Natural killer cell (primary cell): Measurements from ENCODE around the gene PLOD1. TPM values are rescaled to one million over a fixed set of nuclear protein-coding genes. Genes with fewer than 3 reads are reported as not detected.
"Not testable (repeated sequence)": the region's sequence is repeated elsewhere in the genome, so short reads cannot be mapped to it uniquely, and the experiment has no call there.

Source experiments
- ATAC-seq, 3 donors: fragments of 150-1000 bp in 2 of 3; fragments of 200-7000 bp in 1 of 3; cut with Tn5 transposase; 1 replicate in 1 of 3; 2 replicates in 2 of 3; pipeline ENCODE4 v1.10.0; 2021; ENCODE audit warnings: mild to moderate bottlenecking in 2 of 3, moderate library complexity in 2 of 3
- DNase-seq, 2 donors: peaks; one replicate each; pipeline versions ENCODE4 v3.0.0 to v3.0.0-alpha.2; 2013 to 2021; ENCODE audit warnings: mixed read lengths in 1 of 2
- H3K27ac ChIP-seq: one replicate; pipeline ENCODE4 v1.5.1; 2013; ENCODE audit warnings: mild to moderate bottlenecking, low read length
- H3K27me3 ChIP-seq: one replicate; pipeline ENCODE4 v1.6.1; 2013; ENCODE audit warnings: low read length; ENCODE audit not compliant: control insufficient read depth, insufficient read depth
- H3K36me3 ChIP-seq: one replicate; pipeline ENCODE4 v1.6.1; 2013; ENCODE audit warnings: low read length; ENCODE audit not compliant: control insufficient read depth, insufficient read depth
- H3K4me1 ChIP-seq: one replicate; pipeline ENCODE4 v1.6.1; 2013; ENCODE audit warnings: low read length; ENCODE audit not compliant: control insufficient read depth, insufficient read depth
- H3K4me3 ChIP-seq: one replicate; pipeline ENCODE4 v1.5.1; 2013; ENCODE audit warnings: low read length
- H3K9me3 ChIP-seq: one replicate; pipeline ENCODE4 v1.6.1; 2013; ENCODE audit warnings: low read length; ENCODE audit not compliant: control insufficient read depth, insufficient read depth
- H3K27ac Mint-ChIP-seq, 2 donors: one replicate each; pipeline ENCODE4 v1.8.0; 2022; ENCODE audit warnings: mild to moderate bottlenecking in 2 of 2, mixed read lengths in 2 of 2, moderate library complexity in 1 of 2
- H3K27me3 Mint-ChIP-seq, 2 donors: one replicate each; pipeline ENCODE4 v1.8.0; 2022; ENCODE audit warnings: low read depth in 2 of 2, mixed read lengths in 2 of 2
- H3K36me3 Mint-ChIP-seq: one replicate; pipeline ENCODE4 v1.8.0; 2022; ENCODE audit warnings: mixed read lengths
- H3K4me1 Mint-ChIP-seq, 2 donors: one replicate each; pipeline ENCODE4 v1.8.0; 2022; ENCODE audit warnings: mixed read lengths in 2 of 2
- H3K4me3 Mint-ChIP-seq: one replicate; pipeline ENCODE4 v1.8.0; 2022; ENCODE audit warnings: mild to moderate bottlenecking, moderate library complexity, mixed read lengths
- H3K9me3 Mint-ChIP-seq, 2 donors: one replicate each; pipeline ENCODE4 v1.8.0; 2022; ENCODE audit warnings: mixed read lengths in 2 of 2
- CTCF ChIP-seq: fragments of 200-600 bp; IDR thresholded peaks from one replicate; pipeline ENCODE4 v1.8.0; 2022; ENCODE audit warnings: antibody characterized with exemption
- WGBS: methylation state at CpG from one replicate; pipeline ENCODE4 v1.1.7; 2013; ENCODE audit warnings: missing lambda C conversion rate; ENCODE audit not compliant: insufficient coverage; 5-methylcytosine and 5-hydroxymethylcytosine counted together
- intact Hi-C: fragments of 100-400 bp; cut with micrococcal nuclease; formaldehyde crosslinking; loops from one replicate; pipeline ENCODE4 v1.14.2; 2022
- total RNA-seq, 4 donors: library from RNA; stranded (reverse); fragments of 120-200 nt in 1 of 4; gene quantifications; one replicate each; pipeline versions ENCODE4 v1.2.3 to v1.2.4, GENCODE V29; 2013 to 2022

Gene PLOD1
- total RNA-seq, 3 donors from 2014 or later (not counting 1 experiment from before 2014, with no cell fraction given) = 69.8 to 80.5 (median 80.4) TPM

- 92% methylated on average over 8 of the region's 10 CpGs for WGBS
- Mint-ChIP-seq H3K27me3 (no peaks in the 10 kb centered on the region), H3K27ac (no peak overlapping the region), H3K9me3 (no peaks in the 10 kb centered on the region), H3K4me1 (no peaks in the 10 kb centered on the region), H3K4me3 (no peak overlapping the region), H3K36me3 (no peaks in the 10 kb centered on the region)
- TF ChIP-seq CTCF = no peak
- no peaks in the 10 kb centered on the region for H3K36me3 ChIP-seq
- ATAC-seq = no peak
- no peak overlapping the region for H3K27ac ChIP-seq
- peaks cover 14% of the 10 kb centered on the region for H3K4me1 ChIP-seq
- no peak overlapping the region for H3K4me3 ChIP-seq
- no peak for DNase-seq
- no peaks in the 10 kb centered on the region for H3K27me3 ChIP-seq
- H3K9me3 ChIP-seq = no peaks in the 10 kb centered on the region
- intact Hi-C loops = no loop called here
Measured at GRCh38 chr1:11931845-11932244, 2.7 kb upstream of the PLOD1 start.

GRCh38 chr1:11935057-11935412 is 518 bp downstream of the PLOD1 start:
- H3K9me3 Mint-ChIP-seq = no peaks in the 10 kb centered on the region
- intact Hi-C loops = no loop called here
- ATAC-seq (no peak), DNase-seq (no peak)
- Histone ChIP-seq H3K27me3 (no peaks in the 10 kb centered on the region), H3K36me3 (no peaks in the 10 kb centered on the region), H3K9me3 (no peaks in the 10 kb centered on the region), H3K4me1 (peaks cover 19% of the 10 kb centered on the region), H3K4me3 (peak overlapping the region; percentile 55), H3K27ac (peak overlapping the region; percentile 11)
- no peaks in the 10 kb centered on the region for H3K27me3 Mint-ChIP-seq
- 10% methylated on average over 2 of the region's 2 CpGs for WGBS
- no peak for TF ChIP-seq CTCF
- peaks cover 5 to 11% of the 10 kb centered on the region in 2 donors for H3K4me1 Mint-ChIP-seq
- H3K4me3 Mint-ChIP-seq = peak overlapping the region; percentile 79
- no peaks in the 10 kb centered on the region for H3K36me3 Mint-ChIP-seq
- peak overlapping the region; percentile 71 to 73 for H3K27ac Mint-ChIP-seq

GRCh38 chr1:11935733-11936132 is 1.2 kb downstream of the PLOD1 start:
- H3K27me3 ChIP-seq = not testable (repeated sequence)
- peaks cover 5 to 11% of the 10 kb centered on the region in 2 donors for H3K4me1 Mint-ChIP-seq

GRCh38 chr1:11938722-11939526 is 4.4 kb downstream of the PLOD1 start:
- WGBS = 96% methylated on average over 15 of the region's 15 CpGs
- peaks cover 5 to 15% of the 10 kb centered on the region in 2 donors for H3K4me1 Mint-ChIP-seq
- H3K36me3 Mint-ChIP-seq = no peaks in the 10 kb centered on the region
- no peaks in the 10 kb centered on the region for H3K9me3 ChIP-seq
- no peak overlapping the region for H3K27ac Mint-ChIP-seq
- DNase-seq (no peak), ATAC-seq (no peak)
- no peaks in the 10 kb centered on the region for H3K27me3 Mint-ChIP-seq
- H3K27me3 ChIP-seq = no peaks in the 10 kb centered on the region
- H3K27ac ChIP-seq = no peak overlapping the region
- H3K4me3 Mint-ChIP-seq = no peak overlapping the region
- no peaks in the 10 kb centered on the region for H3K36me3 ChIP-seq
- intact Hi-C loops = no loop called here
- peaks cover 17% of the 10 kb centered on the region for H3K4me1 ChIP-seq
- H3K9me3 Mint-ChIP-seq = no peaks in the 10 kb centered on the region
- TF ChIP-seq CTCF = no peak
- H3K4me3 ChIP-seq = no peak overlapping the region

More at GRCh38 chr1:11935733-11936132, 1.2 kb downstream of the PLOD1 start:
- H3K9me3 Mint-ChIP-seq, H3K27ac ChIP-seq, H3K4me3 ChIP-seq, H3K9me3 ChIP-seq, ATAC-seq, intact Hi-C loops, H3K27me3 Mint-ChIP-seq, H3K36me3 ChIP-seq, H3K36me3 Mint-ChIP-seq, DNase-seq, H3K27ac Mint-ChIP-seq: not testable (repeated sequence)
- 98% methylated on average over 10 of the region's 10 CpGs for WGBS
- peaks cover 19% of the 10 kb centered on the region for H3K4me1 ChIP-seq
- H3K4me3 Mint-ChIP-seq = peak overlapping the region; percentile 49

GRCh38 chr1:11939794-11940193 is 5.3 kb downstream of the PLOD1 start:
- H3K27ac ChIP-seq, H3K36me3 Mint-ChIP-seq, intact Hi-C loops, H3K27me3 ChIP-seq, H3K4me3 Mint-ChIP-seq, H3K27me3 Mint-ChIP-seq, H3K9me3 ChIP-seq, H3K9me3 Mint-ChIP-seq, H3K36me3 ChIP-seq, H3K4me3 ChIP-seq, H3K27ac Mint-ChIP-seq, ATAC-seq, DNase-seq: not testable (repeated sequence)
- peaks cover 5 to 15% of the 10 kb centered on the region in 2 donors for H3K4me1 Mint-ChIP-seq
- 96% methylated on average over 7 of the region's 7 CpGs for WGBS
- H3K4me1 ChIP-seq = peaks cover 11% of the 10 kb centered on the region
